ENCODE measurements around the gene GP1BB.
"Not testable (repeated sequence)": the region's sequence is repeated elsewhere in the genome, so short reads cannot be mapped to it uniquely, and the experiment has no call there.

The GP1BB gene

GRCh38 chr22:19714312-19715187 lies 8.8 kb upstream of the GP1BB start, which contains the start of gene SEPTIN5:
Gene SEPTIN5, plus strand, starts transcription at chr22:19714503. Its CDS starts 86 bp downstream, at chr22:19714589.
- DNase-seq: no peak

GRCh38 chr22:19715188-19715930 lies 8.0 kb upstream of the GP1BB start:
- no peak for DNase-seq

- DNase-seq: no peak
Observed at GRCh38 chr22:19716041-19716828, 7.1 kb upstream of the GP1BB start.

- DNase-seq: no peak
Observed at GRCh38 chr22:19716829-19717105, 6.6 kb upstream of the GP1BB start.

GRCh38 chr22:19717181-19717580 lies 6.2 kb upstream of the GP1BB start:
- no peak for DNase-seq

- peak; percentile 57 to 76 (median 72) for DNase-seq
Observed at GRCh38 chr22:19717691-19718455, 5.5 kb upstream of the GP1BB start.

GRCh38 chr22:19718456-19719049 lies 4.8 kb upstream of the GP1BB start:
- no peak for DNase-seq

GRCh38 chr22:19719050-19719482 lies 4.3 kb upstream of the GP1BB start:
- DNase-seq: no peak

- no peak for DNase-seq
Observed at GRCh38 chr22:19719488-19720021, 3.8 kb upstream of the GP1BB start.

GRCh38 chr22:19720150-19720827 lies 3.0 kb upstream of the GP1BB start:
- no peak for DNase-seq

- no peak for DNase-seq
Observed at GRCh38 chr22:19720999-19721329, 2.4 kb upstream of the GP1BB start.

- DNase-seq: no peak
Observed at GRCh38 chr22:19721330-19722177, 1.8 kb upstream of the GP1BB start.

GRCh38 chr22:19722178-19722981 lies 959 bp upstream of the GP1BB start:
- no peak for DNase-seq

GRCh38 chr22:19722982-19723231 lies 432 bp upstream of the GP1BB start:
- no peak for DNase-seq

GRCh38 chr22:19723983-19724827 lies 866 bp downstream of the GP1BB start:
- peak in 1 of 5 donors; percentile 39 for DNase-seq

GRCh38 chr22:19724927-19725661 lies 1.8 kb downstream of the GP1BB start:
- DNase-seq: no peak

GRCh38 chr22:19726064-19726788 lies 2.9 kb downstream of the GP1BB start:
- not testable (repeated sequence) for DNase-seq

Data from T-helper 1 cell (primary cell).